HepG2 (cell line): ENCODE measurements around the gene DCP2. TPM values are rescaled to one million over a fixed set of nuclear protein-coding genes. Genes with fewer than 3 reads are reported as not detected.

ENCODE experiments used
- ATAC-seq: fragments of 200-7000 bp; cut with Tn5 transposase; 3 replicates; pipeline ENCODE4 v1.9.1; 2020; ENCODE audit warnings: mild to moderate bottlenecking, moderate library complexity
- BruUV-seq: library from RNA; stranded (reverse); fragments of 400-500 nt; replicated peaks from 2 replicates; lab custom pipeline; 2021; lab: Mats Ljungman, UMichigan
- CTCF ChIA-PET: fragments of 300-600 bp; formaldehyde crosslinking; extraction: SDS; loops from one replicate; lab custom pipeline; 2021; ENCODE audit warnings: low total read pairs, inconsistent platforms, low intra/inter-chr PET ratio; lab: Yijun Ruan, JAX
- POLR2A ChIA-PET: fragments of 350-600 bp; sonication (Branson Sonifier 250); formaldehyde crosslinking; loops from one replicate; lab custom pipeline; 2020; ENCODE audit warnings: antibody characterized with exemption, inconsistent platforms; lab: Yijun Ruan, JAX
- DNase-seq: peaks from one replicate; pipeline ENCODE4 v3.0.0-alpha.2; 2015; ENCODE audit warnings: low spot score
- FAIRE-seq: peaks from 3 replicates; lab custom pipeline; 2011; peaks lifted over from hg19 to GRCh38; lab: Jason Lieb, UNC
- H2AFZ ChIP-seq: one replicate; pipeline ENCODE4 v1.6.1; 2011; ENCODE audit warnings: low read length, inconsistent platforms
- H3K27ac ChIP-seq: fragments of 300-600 bp; 3 replicates; pipeline ENCODE4 v1.8.0; 2011; ENCODE audit warnings: mixed run types, mild to moderate bottlenecking, mixed read lengths, low read length, inconsistent platforms; ENCODE audit not compliant: insufficient read depth; ENCODE audit errors: extremely low read length
- H3K27me3 ChIP-seq, 2 experiments: fragments of 200-600 bp in 1 of 2; 2 replicates in 1 of 2; 3 replicates in 1 of 2; pipeline versions ENCODE4 v1.6.0 to v1.8.0; 2011; ENCODE audit warnings: low read length in 2 of 2, mild to moderate bottlenecking in 2 of 2, moderate library complexity in 2 of 2, inconsistent platforms in 1 of 2; ENCODE audit not compliant: insufficient read depth in 2 of 2, control insufficient read depth in 1 of 2
- H3K36me3 ChIP-seq, 2 experiments: fragments of 200-600 bp in 1 of 2; replicated peaks in 1 of 2; 2 replicates in 1 of 2; 3 replicates in 1 of 2; pipeline versions ENCODE4 v1.5.1 to v1.8.0; 2011; ENCODE audit warnings: low read length in 2 of 2, inconsistent platforms in 1 of 2; ENCODE audit not compliant: insufficient read depth in 2 of 2, control insufficient read depth in 1 of 2
- H3K4me1 ChIP-seq: 2 replicates; pipeline ENCODE4 v1.5.1; 2012; ENCODE audit warnings: low read length, inconsistent platforms; ENCODE audit not compliant: insufficient read depth
- H3K4me2 ChIP-seq: 2 replicates; pipeline ENCODE4 v1.6.0; 2011; ENCODE audit warnings: low read depth, low read length, inconsistent platforms
- H3K4me3 ChIP-seq, 3 experiments: fragments of 200-600 bp in 1 of 3; sonication (generic), shearing (Covaris generic) in 1 of 3; replicated peaks in 1 of 3; 2 replicates each; pipeline ENCODE4 v1.5.1; 2011 to 2016; ENCODE audit warnings: low read length in 3 of 3, inconsistent platforms in 2 of 3, low read depth in 2 of 3, mild to moderate bottlenecking in 2 of 3, control low read depth in 1 of 3, mixed read lengths in 1 of 3; ENCODE audit not compliant: insufficient read depth in 1 of 3
- H3K79me2 ChIP-seq: one replicate; pipeline ENCODE4 v1.6.1; 2011; ENCODE audit warnings: low read length, inconsistent platforms; ENCODE audit not compliant: insufficient read depth
- H3K9ac ChIP-seq: 2 replicates; pipeline ENCODE4 v1.6.0; 2011; ENCODE audit warnings: mild to moderate bottlenecking, low read depth, low read length, inconsistent platforms; ENCODE audit not compliant: insufficient read depth
- H3K9me3 ChIP-seq: 2 replicates; pipeline ENCODE4 v1.5.1; 2012; ENCODE audit warnings: mild to moderate bottlenecking, low read length
- H4K20me1 ChIP-seq: 2 replicates; pipeline ENCODE4 v1.6.0; 2011; ENCODE audit warnings: inconsistent platforms, mild to moderate bottlenecking, low read length, moderate library complexity; ENCODE audit not compliant: insufficient read depth
- DZIP1 ChIP-seq: sonication (generic); formaldehyde crosslinking; IDR thresholded peaks from 2 replicates; pipeline ENCODE4 v1.5.0; 2020; ENCODE audit warnings: mild to moderate bottlenecking, missing genetic modification reagents
- HNF1B ChIP-seq: sonication (generic); formaldehyde crosslinking; IDR thresholded peaks from 2 replicates; pipeline ENCODE4 v1.5.1; 2020; ENCODE audit warnings: mild to moderate bottlenecking, moderate library complexity, missing genetic modification reagents
- MATR3 ChIP-seq: sonication (generic); formaldehyde crosslinking; IDR thresholded peaks from 2 replicates; pipeline ENCODE4 v1.4.0; 2020; ENCODE audit warnings: missing genetic modification reagents
- ZBTB39 ChIP-seq: sonication (generic); formaldehyde crosslinking; IDR thresholded peaks from 2 replicates; pipeline ENCODE4 v1.5.0; 2020; ENCODE audit warnings: missing genetic modification reagents
- ZNF274 ChIP-seq: sonication (generic); formaldehyde crosslinking; IDR thresholded peaks from 2 replicates; pipeline ENCODE4 v1.5.1; 2020; ENCODE audit warnings: mild to moderate bottlenecking, missing genetic modification reagents
- ZNF563 ChIP-seq: sonication (generic); formaldehyde crosslinking; IDR thresholded peaks from 2 replicates; pipeline ENCODE4 v1.8.0; 2022; ENCODE audit warnings: mild to moderate bottlenecking, moderate library complexity, missing genetic modification reagents
- ZNF670 ChIP-seq: sonication (generic); formaldehyde crosslinking; IDR thresholded peaks from 2 replicates; pipeline ENCODE4 v1.8.0; 2022; ENCODE audit warnings: mild to moderate bottlenecking, missing genetic modification reagents, borderline replicate concordance
- ZNF788 ChIP-seq: sonication (generic); formaldehyde crosslinking; IDR thresholded peaks from 2 replicates; pipeline ENCODE4 v1.5.0; 2020; ENCODE audit warnings: mild to moderate bottlenecking, missing genetic modification reagents, borderline replicate concordance
- ZNF878 ChIP-seq: sonication (generic); formaldehyde crosslinking; IDR thresholded peaks from 2 replicates; pipeline ENCODE4 v1.8.1; 2023; ENCODE audit warnings: mild to moderate bottlenecking, missing genetic modification reagents, moderate library complexity
- WGBS: methylation state at CpG from one replicate; pipeline ENCODE4 v1.1.6; 2017; ENCODE audit warnings: low lambda C conversion rate; 5-methylcytosine and 5-hydroxymethylcytosine counted together
- in situ Hi-C: cut with HindIII; loops from 2 replicates; pipeline ENCODE4 v1.10.0; 2017; ENCODE audit warnings: low pct_unique_long_range_greater_than_20kb; ENCODE audit not compliant: extremely low pct_ligation_motif_present
- intact Hi-C: fragments of 100-400 bp; cut with micrococcal nuclease; formaldehyde crosslinking; loops from one replicate; pipeline ENCODE4 v1.10.0; 2022; ENCODE audit not compliant: unreplicated experiment
- polyA plus RNA-seq, 8 experiments: library from polyadenylated mRNA; depleted of rRNA in 3 of 8; stranded (reverse) in 7 of 8; unstranded in 1 of 8; fragments of >200 nt; fragmentation: Illumina TruSeq in 4 of 8; extraction: Trizol in 4 of 8; gene quantifications; 2 replicates each; pipeline versions ENCODE4 v1.2.1 to v1.2.3, GENCODE V29; 2011 to 2016; ENCODE audit warnings: low read depth in 4 of 8, missing spikeins in 1 of 8, mixed read lengths in 1 of 8; ENCODE audit not compliant: insufficient read depth in 1 of 8
- total RNA-seq, 5 experiments: library from RNA; depleted of rRNA; stranded (reverse); fragments of >200 nt; fragmentation: Illumina TruSeq; extraction: Trizol; gene quantifications; 2 replicates each; pipeline ENCODE4 v1.2.3, GENCODE V29; 2016; ENCODE audit warnings: low read depth in 1 of 5

The DCP2 gene
- total and polyA plus RNA-seq, 2 of the 13 experiments (the other 11 are each of a cell fraction or from before 2014, with no cell fraction given), result 16.2 to 63.4 TPM

GRCh38 chr5:112974901-112975300 lies 1.7 kb upstream of the DCP2 start:
- ATAC-seq, result no peak
- no peak for DNase-seq
- Histone ChIP-seq H3K4me3 (no peak overlapping the region), H2AFZ (no peak overlapping the region), H3K27me3 (no peaks in the 10 kb centered on the region; a peak in 1 of 5 replicates), H3K4me2 (no peak overlapping the region), H3K9me3 (no peaks in the 10 kb centered on the region), H3K4me1 (peaks cover 28% of the 10 kb centered on the region), H3K27ac (no peak overlapping the region), H3K36me3 (no peaks in the 10 kb centered on the region), H3K9ac (no peak overlapping the region), H3K79me2 (peaks cover 34% of the 10 kb centered on the region), H4K20me1 (peaks cover 7% of the 10 kb centered on the region)
- 90% methylated on average over 1 of the region's 1 CpG for WGBS
- in situ Hi-C loops, result no loop called here
- no peak for FAIRE-seq
- TF ChIP-seq ZNF563 (no peak), ZNF878 (no peak), HNF1B (CRISPR knock-in tag) (no peak)
- POLR2A ChIA-PET, result interaction anchor here (1.9 to 2.7 kb wide), 2 partner anchors 14 to 53 kb away, joined by 24 to 30 read pairs; partner anchors contain the start of gene REEP5
- intact Hi-C loops, result loop anchor here (5.0 kb wide), 1 partner anchor 53 kb away; the partner anchor contains the start of gene REEP5
- CTCF ChIA-PET, result no interaction called here
- no TSS peak for BruUV-seq

- Histone ChIP-seq H3K27me3 (no peaks in the 10 kb centered on the region; a peak in 1 of 5 replicates), H4K20me1 (peaks cover 15% of the 10 kb centered on the region), H2AFZ (peak overlapping the region; percentile 8), H3K4me2 (peak overlapping the region; percentile 85), H3K4me3 (peak overlapping the region; percentile 87 to 93 (median 88)), H3K79me2 (peaks cover 44% of the 10 kb centered on the region), H3K36me3 (peaks cover 0 to 3% of the 10 kb centered on the region in 2 experiments; a peak in 2 of 5 replicates), H3K4me1 (peaks cover 35% of the 10 kb centered on the region), H3K9ac (peak overlapping the region; percentile 84), H3K9me3 (no peaks in the 10 kb centered on the region), H3K27ac (peak overlapping the region; percentile 86)
- DNase-seq (no peak), ATAC-seq (peak; percentile 16), FAIRE-seq (no peak)
- CTCF ChIA-PET, result no interaction called here
- WGBS, result 65% methylated on average over 4 of the region's 11 CpGs
- POLR2A ChIA-PET, result interaction anchor here (0.7 to 2.7 kb wide), 22 partner anchors 8 to 538 kb away, joined by 3 to 59 read pairs (median 4); partner anchors contain the start of genes REEP5, SRP19 and YTHDC2
- intact Hi-C loops (loop anchor here (5.0 kb wide), 1 partner anchor 54 kb away; the partner anchor contains the start of gene REEP5), in situ Hi-C loops (no loop called here)
- BruUV-seq, result TSS peak; percentile 96
- TF ChIP-seq ZNF788 (CRISPR knock-in tag) (peak; percentile 29; the same call in 1 of the 2 replicates), MATR3 (CRISPR knock-in tag) (no peak), ZNF670 (CRISPR knock-in tag) (peak; percentile 68; the same call in 1 of the 2 replicates), DZIP1 (CRISPR knock-in tag) (0 out of 2 replicates have a peak, but pooled peaks have one; percentile 6), ZNF274 (no peak), ZBTB39 (CRISPR knock-in tag) (0 out of 2 replicates have a peak, but pooled peaks have one; percentile 50)
Measured at GRCh38 chr5:112975721-112976431, 722 bp upstream of the DCP2 start.
